A549 treated with AZD2906 at 1 μM for 4 hours (cell line): ENCODE data around the gene SBSN. TPM values are rescaled to one million over a fixed set of nuclear protein-coding genes. Genes with fewer than 3 reads are reported as not detected.

Experiments
- total RNA-seq: library from RNA; stranded (reverse); fragments of 200-300 nt; extraction: Qiagen RNA extraction; gene quantifications from 5 replicates; pipeline ENCODE4 v1.2.3, GENCODE V29; 2022

The SBSN gene
- 3.5 to 4.0 TPM (median 3.9 TPM) in 5 replicates for total RNA-seq

GRCh38 chr19:35528218-35529038 is at the start of gene SBSN:
SBSN (minus strand) TSS chr19:35528311; CDS start chr19:35528281, 30 bp downstream.

GRCh38 chr19:35563207-35563829 is 35.2 kb upstream of the SBSN start, which contains the start of gene ATP4A:
ATP4A (minus strand) TSS chr19:35563658; CDS start chr19:35563629, 29 bp downstream.

GRCh38 chr19:35545001-35545854 is 17.1 kb upstream of the SBSN start, which contains the start of gene TMEM147:
TMEM147 (plus strand) TSS chr19:35545626; CDS start chr19:35545740, 114 bp downstream.

GRCh38 chr19:35533201-35533821 is 5.2 kb upstream of the SBSN start, which contains the start of gene GAPDHS:
GAPDHS (plus strand) TSS chr19:35533456; CDS start chr19:35533528, 72 bp downstream.

GRCh38 chr19:35513628-35514281 is 14.4 kb downstream of the SBSN start, which contains the start of gene DMKN:
DMKN (minus strand) TSS chr19:35513649; CDS start chr19:35513475, 174 bp downstream.

GRCh38 chr19:35490364-35490763 is 37.7 kb downstream of the SBSN start, which contains the start of gene KRTDAP:
KRTDAP (minus strand) TSS chr19:35490464; CDS start chr19:35490442, 22 bp downstream.

Other genes starting within 250 kb of the SBSN start
- gene HAMP, start 245.8 kb downstream of the SBSN start, total RNA-seq, result 0.03 to 0.25 TPM (median 0.10 TPM) in 4 of 5 replicates, not detected in the other
- gene MAG, start 236.2 kb downstream of the SBSN start, total RNA-seq, result 0.03 to 0.10 TPM in 2 of 5 replicates, not detected in the others
- 0.71 to 1.6 TPM (median 0.89 TPM) in 5 replicates for gene CD22, start 199.1 kb downstream of the SBSN start, total RNA-seq
- 0.02 to 0.06 TPM (median 0.03 TPM) in 4 of 5 replicates, not detected in the other for gene FFAR1, start 180.4 kb downstream of the SBSN start, total RNA-seq
- gene FFAR3, start 169.9 kb downstream of the SBSN start, total RNA-seq, result 0.08 TPM in 1 of 5 replicates, not detected in the others
- gene GPR42, start 157.2 kb downstream of the SBSN start, total RNA-seq, result 0.03 TPM in 1 of 5 replicates, not detected in the others
- 0.02 TPM in 1 of 5 replicates, not detected in the others for gene FFAR2, start 80.1 kb downstream of the SBSN start, total RNA-seq
- gene KRTDAP, start 37.8 kb downstream of the SBSN start, total RNA-seq, result not detected in 5 replicates
- 34.4 to 41.4 TPM (median 35.8 TPM) in 5 replicates for gene DMKN, start 14.7 kb downstream of the SBSN start, total RNA-seq
- 0.08 to 0.14 TPM (median 0.10 TPM) in 5 replicates for gene GAPDHS, start 5.1 kb upstream of the SBSN start, total RNA-seq
- gene TMEM147, start 17.3 kb upstream of the SBSN start, total RNA-seq, result 346 to 443 TPM (median 420 TPM) in 5 replicates
- gene ATP4A, start 35.3 kb upstream of the SBSN start, total RNA-seq, result 0.06 to 0.14 TPM (median 0.13 TPM) in 4 of 5 replicates, not detected in the other
- gene PMIS2, start 57.9 kb upstream of the SBSN start, total RNA-seq, result not detected in 5 replicates
- 11.1 to 17.3 TPM (median 14.6 TPM) in 5 replicates for gene HAUS5, start 84.4 kb upstream of the SBSN start, total RNA-seq
- gene RBM42, start 100.7 kb upstream of the SBSN start, total RNA-seq, result 150 to 223 TPM (median 210 TPM) in 5 replicates
- gene ETV2, start 113.4 kb upstream of the SBSN start, total RNA-seq, result 1.7 to 3.4 TPM (median 2.7 TPM) in 5 replicates
- gene COX6B1, start 120.0 kb upstream of the SBSN start, total RNA-seq, result 1,342 to 1,451 TPM (median 1,370 TPM) in 5 replicates
- 0.55 to 1.1 TPM (median 1.1 TPM) in 5 replicates for gene UPK1A, start 138.2 kb upstream of the SBSN start, total RNA-seq
- 0.05 TPM in 1 of 5 replicates, not detected in the others for gene ZBTB32, start 176.2 kb upstream of the SBSN start, total RNA-seq
- 49.7 to 60.0 TPM (median 57.9 TPM) in 5 replicates for gene KMT2B, start 189.7 kb upstream of the SBSN start, total RNA-seq
- 10.9 to 12.5 TPM (median 11.8 TPM) in 5 replicates for gene IGFLR1, start 214.1 kb upstream of the SBSN start, total RNA-seq
- gene U2AF1L4, start 217.1 kb upstream of the SBSN start, total RNA-seq, result 22.6 to 29.2 TPM (median 25.6 TPM) in 5 replicates
- gene PSENEN, start 217.3 kb upstream of the SBSN start, total RNA-seq, result 266 to 332 TPM (median 283 TPM) in 5 replicates
- 23.0 to 28.0 TPM (median 24.5 TPM) in 5 replicates for gene LIN37, start 220.3 kb upstream of the SBSN start, total RNA-seq
- gene HSPB6, start 228.7 kb upstream of the SBSN start, total RNA-seq, result 0.08 to 0.34 TPM (median 0.24 TPM) in 5 replicates
- gene PROSER3, start 229.9 kb upstream of the SBSN start, total RNA-seq, result 21.4 to 27.1 TPM (median 26.4 TPM) in 5 replicates
- 5.4 to 7.6 TPM (median 5.9 TPM) in 5 replicates for gene ARHGAP33, start 247.3 kb upstream of the SBSN start, total RNA-seq